CD14-positive monocyte (primary cell): ENCODE measurements around the gene HACL1. TPM values are rescaled to one million over a fixed set of nuclear protein-coding genes. Genes with fewer than 3 reads are reported as not detected.

Experiments
- DNase-seq, 3 donors: peaks; one replicate each; pipeline ENCODE4 v3.0.0-alpha.2; 2011 to 2022
- H2AFZ ChIP-seq: 2 replicates; pipeline ENCODE4 v1.6.0; 2012; ENCODE audit warnings: mild to moderate bottlenecking, low read depth, low read length, inconsistent platforms; ENCODE audit not compliant: insufficient read depth, poor library complexity, severe bottlenecking
- H3K27ac ChIP-seq, 2 donors: 1 replicate in 1 of 2; 2 replicates in 1 of 2; pipeline ENCODE4 v1.5.1; 2012 to 2013; ENCODE audit warnings: low read length in 2 of 2, control low read depth in 1 of 2, inconsistent platforms in 1 of 2, low read depth in 1 of 2, mild to moderate bottlenecking in 1 of 2
- H3K27me3 ChIP-seq, 2 donors: one replicate each; pipeline versions ENCODE4 v1.6.0 to v1.6.1; 2011 to 2013; ENCODE audit warnings: low read length in 2 of 2; ENCODE audit not compliant: control insufficient read depth in 2 of 2, insufficient read depth in 2 of 2
- H3K36me3 ChIP-seq, 2 donors: replicated peaks in 1 of 2; 1 replicate in 1 of 2; 2 replicates in 1 of 2; pipeline versions ENCODE4 v1.5.1 to v1.6.1; 2012 to 2013; ENCODE audit warnings: low read length in 2 of 2, control low read depth in 1 of 2, inconsistent platforms in 1 of 2, mild to moderate bottlenecking in 1 of 2; ENCODE audit not compliant: insufficient read depth in 2 of 2, control insufficient read depth in 1 of 2
- H3K4me1 ChIP-seq, 2 donors: 1 replicate in 1 of 2; 2 replicates in 1 of 2; pipeline versions ENCODE4 v1.5.1 to v1.6.1; 2012 to 2013; ENCODE audit warnings: low read length in 2 of 2, control low read depth in 1 of 2, inconsistent platforms in 1 of 2, mild to moderate bottlenecking in 1 of 2, moderate library complexity in 1 of 2; ENCODE audit not compliant: insufficient read depth in 2 of 2, control insufficient read depth in 1 of 2
- H3K4me2 ChIP-seq: replicated peaks from 2 replicates; pipeline ENCODE3; 2012; ENCODE audit warnings: low read length, moderate library complexity, mild to moderate bottlenecking; ENCODE audit not compliant: poor library complexity, severe bottlenecking; ENCODE audit errors: extremely low read depth
- H3K4me3 ChIP-seq, 3 experiments: fragments of 200-600 bp in 1 of 3; sonication (generic) in 1 of 3; replicated peaks in 1 of 3; 1 replicate in 2 of 3; 2 replicates in 1 of 3; pipeline ENCODE4 v1.5.1; 2011 to 2013; ENCODE audit warnings: low read length in 3 of 3, mild to moderate bottlenecking in 3 of 3, control low read depth in 2 of 3, low read depth in 2 of 3, inconsistent platforms in 1 of 3, moderate library complexity in 1 of 3
- H3K79me2 ChIP-seq: 2 replicates; pipeline ENCODE4 v1.6.0; 2012; ENCODE audit warnings: mild to moderate bottlenecking, control low read depth, inconsistent platforms, low read length, moderate library complexity; ENCODE audit not compliant: insufficient read depth
- H3K9ac ChIP-seq: 2 replicates; pipeline ENCODE4 v1.6.0; 2017; ENCODE audit warnings: low read length, mild to moderate bottlenecking; ENCODE audit not compliant: insufficient read depth, poor library complexity, severe bottlenecking
- H3K9me3 ChIP-seq, 2 donors: replicated peaks in 1 of 2; 1 replicate in 1 of 2; 2 replicates in 1 of 2; pipeline versions ENCODE4 v1.5.1 to v1.6.1; 2012 to 2013; ENCODE audit warnings: low read length in 2 of 2, control low read depth in 1 of 2; ENCODE audit not compliant: control insufficient read depth in 1 of 2, insufficient read depth in 1 of 2
- H4K20me1 ChIP-seq: 2 replicates; pipeline ENCODE4 v1.6.0; 2012; ENCODE audit warnings: mild to moderate bottlenecking, low read length, control low read depth, moderate library complexity; ENCODE audit not compliant: insufficient read depth
- H3K27ac Mint-ChIP-seq, 7 donors: one replicate each; pipeline ENCODE4 v1.8.0; 2020; ENCODE audit warnings: mild to moderate bottlenecking in 7 of 7, mixed read lengths in 7 of 7, moderate library complexity in 6 of 7, inconsistent platforms in 2 of 7
- H3K27me3 Mint-ChIP-seq, 3 donors: one replicate each; pipeline ENCODE4 v1.8.0; 2021 to 2022; ENCODE audit warnings: low read depth in 3 of 3, mild to moderate bottlenecking in 3 of 3, mixed read lengths in 3 of 3, moderate library complexity in 3 of 3, inconsistent platforms in 1 of 3
- H3K36me3 Mint-ChIP-seq, 2 donors: one replicate each; pipeline ENCODE4 v1.8.0; 2020; ENCODE audit warnings: mixed read lengths in 2 of 2, inconsistent platforms in 1 of 2, mild to moderate bottlenecking in 1 of 2
- H3K4me1 Mint-ChIP-seq: one replicate; pipeline ENCODE4 v1.8.0; 2020; ENCODE audit warnings: mild to moderate bottlenecking, mixed read lengths
- H3K4me3 Mint-ChIP-seq, 2 donors: one replicate each; pipeline ENCODE4 v1.8.0; 2020; ENCODE audit warnings: mild to moderate bottlenecking in 2 of 2, mixed read lengths in 2 of 2, moderate library complexity in 1 of 2
- H3K9me3 Mint-ChIP-seq, 7 donors: one replicate each; pipeline ENCODE4 v1.8.0; 2020 to 2022; ENCODE audit warnings: mixed read lengths in 7 of 7, mild to moderate bottlenecking in 6 of 7, moderate library complexity in 6 of 7, inconsistent platforms in 2 of 7
- WGBS: methylation state at CpG from one replicate; pipeline ENCODE4 v1.1.5; 2013; ENCODE audit warnings: missing lambda C conversion rate; ENCODE audit not compliant: insufficient coverage; 5-methylcytosine and 5-hydroxymethylcytosine counted together
- intact Hi-C, 2 donors: fragments of 100-400 bp; cut with micrococcal nuclease; formaldehyde crosslinking; loops; one replicate each; pipeline versions ENCODE4 v1.15.0 to v1.15.1; 2023
- polyA plus RNA-seq, 3 donors: library from polyadenylated mRNA; depleted of rRNA in 1 of 3; unstranded in 2 of 3; stranded (reverse) in 1 of 3; fragments of 300-500 nt in 2 of 3; fragments of >200 nt in 1 of 3; fragmentation: Illumina TruSeq in 2 of 3; gene quantifications; 1 replicate in 2 of 3; 2 replicates in 1 of 3; pipeline ENCODE4 v1.2.3, GENCODE V29; 2012 to 2021
- TF ChIP-seq, protein P1 (sequence below): fragments of 200-600 bp; IDR thresholded peaks from one replicate; pipeline ENCODE4 v1.8.0; 2022; ENCODE audit warnings: antibody characterized with exemption, mild to moderate bottlenecking

Gene HACL1
- polyA plus RNA-seq, 3 donors = 12.3 to 27.2 (median 22.3) TPM

DNA sequence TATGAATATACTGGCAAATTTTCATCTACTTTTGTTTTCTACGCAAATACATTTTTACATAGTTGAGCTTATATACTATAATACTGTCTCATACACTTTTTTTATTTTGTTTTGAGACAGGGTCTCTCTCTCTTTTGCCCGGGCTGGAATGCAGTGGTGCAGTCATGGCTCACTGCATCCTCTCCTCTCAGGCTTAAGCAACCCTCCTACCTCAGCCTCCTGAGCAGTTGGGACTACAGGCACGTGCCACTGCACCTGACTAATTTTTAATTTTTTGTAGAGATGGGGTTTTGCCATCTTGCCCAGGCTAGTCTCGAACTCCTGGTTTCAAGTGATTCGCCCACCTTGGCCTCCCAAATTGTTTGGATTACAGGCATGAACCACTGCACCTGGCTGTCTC lies 25.9 kb downstream of the HACL1 start:
- Histone ChIP-seq H2AFZ (no peak overlapping the region), H3K27ac (no peak overlapping the region), H3K4me3 (no peak overlapping the region), H3K79me2 (no peaks in the 10 kb centered on the region), H3K36me3 (peaks cover 34 to 50% of the 10 kb centered on the region in 2 donors), H3K27me3 (no peaks in the 10 kb centered on the region), H3K9me3 (no peaks in the 10 kb centered on the region), H4K20me1 (no peaks in the 10 kb centered on the region), H3K4me2 (no peak overlapping the region), H3K9ac (no peak overlapping the region), H3K4me1 (peaks cover 19 to 32% of the 10 kb centered on the region in 2 donors)
- Mint-ChIP-seq H3K27ac (peak overlapping the region in 1 of 7 donors; percentile 62), H3K4me1 (peaks cover 24% of the 10 kb centered on the region), H3K9me3 (no peaks in the 10 kb centered on the region), H3K4me3 (no peak overlapping the region), H3K36me3 (peaks cover 49 to 57% of the 10 kb centered on the region in 2 donors), H3K27me3 (peaks cover 0 to 2% (median 0%) of the 10 kb centered on the region in 3 donors)
- intact Hi-C loops = no loop called here
- no peak for DNase-seq
- 93% methylated on average over 2 of the region's 5 CpGs for WGBS
- TF ChIP-seq, protein P1, sequence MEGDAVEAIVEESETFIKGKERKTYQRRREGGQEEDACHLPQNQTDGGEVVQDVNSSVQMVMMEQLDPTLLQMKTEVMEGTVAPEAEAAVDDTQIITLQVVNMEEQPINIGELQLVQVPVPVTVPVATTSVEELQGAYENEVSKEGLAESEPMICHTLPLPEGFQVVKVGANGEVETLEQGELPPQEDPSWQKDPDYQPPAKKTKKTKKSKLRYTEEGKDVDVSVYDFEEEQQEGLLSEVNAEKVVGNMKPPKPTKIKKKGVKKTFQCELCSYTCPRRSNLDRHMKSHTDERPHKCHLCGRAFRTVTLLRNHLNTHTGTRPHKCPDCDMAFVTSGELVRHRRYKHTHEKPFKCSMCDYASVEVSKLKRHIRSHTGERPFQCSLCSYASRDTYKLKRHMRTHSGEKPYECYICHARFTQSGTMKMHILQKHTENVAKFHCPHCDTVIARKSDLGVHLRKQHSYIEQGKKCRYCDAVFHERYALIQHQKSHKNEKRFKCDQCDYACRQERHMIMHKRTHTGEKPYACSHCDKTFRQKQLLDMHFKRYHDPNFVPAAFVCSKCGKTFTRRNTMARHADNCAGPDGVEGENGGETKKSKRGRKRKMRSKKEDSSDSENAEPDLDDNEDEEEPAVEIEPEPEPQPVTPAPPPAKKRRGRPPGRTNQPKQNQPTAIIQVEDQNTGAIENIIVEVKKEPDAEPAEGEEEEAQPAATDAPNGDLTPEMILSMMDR = no peak

DNA sequence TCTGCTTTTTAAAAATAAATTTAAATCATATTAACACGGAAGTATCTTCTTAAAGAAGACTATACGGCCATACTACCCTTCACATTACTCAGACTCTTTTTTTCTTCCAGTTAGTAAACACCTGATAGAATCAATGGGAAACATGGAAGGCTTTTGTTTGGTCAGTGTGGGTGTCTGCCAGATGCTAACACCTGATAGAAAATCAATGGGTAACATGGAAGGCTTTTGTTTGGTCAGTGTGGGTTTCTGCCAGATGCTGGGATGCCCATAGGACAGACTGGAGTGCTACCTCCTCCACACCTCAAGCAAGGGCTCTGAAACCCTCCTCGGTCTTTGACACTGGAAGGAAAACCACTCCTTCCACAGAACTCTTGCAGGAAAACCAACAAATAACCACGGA lies 29.2 kb downstream of the HACL1 start:
- Histone ChIP-seq H3K9ac (no peak overlapping the region), H2AFZ (no peak overlapping the region), H3K27ac (no peak overlapping the region), H3K27me3 (no peaks in the 10 kb centered on the region), H4K20me1 (no peaks in the 10 kb centered on the region), H3K36me3 (peaks cover 45 to 65% of the 10 kb centered on the region in 2 donors), H3K4me3 (no peak overlapping the region), H3K4me1 (peaks cover 5 to 15% of the 10 kb centered on the region in 2 donors), H3K79me2 (no peaks in the 10 kb centered on the region), H3K9me3 (no peaks in the 10 kb centered on the region), H3K4me2 (no peak overlapping the region)
- Mint-ChIP-seq H3K4me3 (no peak overlapping the region), H3K4me1 (peaks cover 8% of the 10 kb centered on the region), H3K9me3 (no peaks in the 10 kb centered on the region), H3K36me3 (peaks cover 53 to 66% of the 10 kb centered on the region in 2 donors), H3K27ac (no peak overlapping the region), H3K27me3 (peaks cover 0 to 4% (median 0%) of the 10 kb centered on the region in 3 donors)
- DNase-seq = no peak
- no CpG with 5 or more reads among the region's 4 CpGs for WGBS
- TF ChIP-seq, protein P1 = no peak
- intact Hi-C loops = no loop called here
